Vagina (tissue), 2 donors: Measurements from ENCODE around the gene SLC4A1. TPM values are rescaled to one million over a fixed set of nuclear protein-coding genes. Genes with fewer than 3 reads are reported as not detected.

Source experiments
- DNase-seq, 2 donors: peaks; one replicate each; pipeline ENCODE4 v3.0.0-alpha.2; 2017; ENCODE audit errors: extremely low spot score in 2 of 2
- H3K27ac ChIP-seq: fragments of 200-600 bp; sonication (generic); one replicate; pipeline ENCODE4 v1.5.1; 2019
- H3K27me3 ChIP-seq: fragments of 200-600 bp; sonication (generic); one replicate; pipeline ENCODE4 v1.5.1; 2019
- H3K36me3 ChIP-seq, 2 donors: fragments of 200-600 bp; sonication (generic); one replicate each; pipeline ENCODE4 v1.5.1; 2017 to 2019
- H3K4me1 ChIP-seq: fragments of 200-600 bp; sonication (generic); one replicate; pipeline ENCODE4 v1.5.1; 2019
- H3K4me3 ChIP-seq, 2 donors: fragments of 200-600 bp; sonication (generic); 1 replicate in 1 of 2; 2 replicates in 1 of 2; pipeline ENCODE4 v1.5.1; 2016 to 2019
- H3K9me3 ChIP-seq: fragments of 200-600 bp; sonication (generic); one replicate; pipeline ENCODE4 v1.5.1; 2019
- POLR2A ChIP-seq, 2 donors: fragments of 450-650 bp; IDR thresholded peaks; one replicate each; pipeline ENCODE4 v1.6.1; 2017; ENCODE audit warnings: antibody characterized with exemption in 2 of 2, mild to moderate bottlenecking in 2 of 2, moderate library complexity in 2 of 2
- POLR2AphosphoS5 ChIP-seq, 2 donors: sonication (generic); formaldehyde crosslinking; IDR thresholded peaks; one replicate each; pipeline ENCODE4 v1.9.0; 2017; ENCODE audit warnings: antibody characterized with exemption in 2 of 2, mild to moderate bottlenecking in 2 of 2, low read depth in 1 of 2; ENCODE audit not compliant: insufficient read depth in 1 of 2
- intact Hi-C: fragments of 100-400 bp; cut with DNase I; formaldehyde crosslinking; loops from one replicate; pipeline ENCODE4 v1.15.1; 2023
- total RNA-seq: library from RNA; depleted of rRNA; stranded (reverse); fragments of >200 nt; gene quantifications from one replicate; pipeline ENCODE4 v1.2.3, GENCODE V29; 2016
- TF ChIP-seq, protein P1 (sequence below), 3 experiments: fragments of 450-650 bp in 2 of 3; fragments of 200-600 bp in 1 of 3; sonication (generic) in 1 of 3; IDR thresholded peaks; one replicate each; pipeline ENCODE4 v1.5.1; 2017 to 2019; ENCODE audit warnings: antibody characterized with exemption in 3 of 3, mild to moderate bottlenecking in 2 of 3, moderate library complexity in 2 of 3

SLC4A1 gene
- total RNA-seq, 1 donor from 2014 or later, result not detected

DNA sequence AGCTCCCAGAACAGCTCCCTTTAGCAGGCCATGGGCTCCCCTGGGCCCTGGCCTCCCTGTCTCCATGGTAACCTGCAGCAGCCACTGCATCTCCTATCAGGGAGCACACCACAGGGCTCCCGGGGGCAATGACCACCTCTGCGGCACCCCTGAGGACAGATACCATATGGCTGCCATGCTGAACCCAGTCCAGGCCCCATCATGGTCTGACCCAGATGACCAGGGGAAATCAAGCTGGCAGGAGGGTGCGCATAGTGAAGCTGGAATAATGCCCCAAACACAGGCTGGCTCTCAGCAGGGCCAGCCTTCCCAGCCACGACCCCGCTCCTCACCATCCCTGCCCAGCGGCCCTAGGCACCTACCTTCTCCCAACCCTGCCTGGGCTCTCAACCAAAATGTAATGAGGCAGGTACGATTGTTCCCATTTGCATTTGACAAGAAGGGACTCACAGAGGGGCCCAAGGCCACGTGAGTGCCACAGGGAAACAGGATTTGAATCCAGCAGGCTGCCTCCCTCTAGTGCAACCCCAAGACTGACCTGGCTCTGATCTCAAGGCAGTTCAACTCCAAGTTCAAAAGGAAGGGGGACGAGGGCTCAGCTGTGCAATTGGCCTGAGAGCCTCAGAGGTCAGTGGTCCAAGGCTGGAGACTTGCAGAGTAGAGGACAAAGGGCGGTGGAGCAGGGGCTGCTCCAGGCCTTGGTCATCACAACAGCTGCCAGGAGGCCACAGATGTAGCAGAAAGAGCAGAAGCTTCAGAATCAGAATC, 42.9 kb upstream of the SLC4A1 start:
- TF ChIP-seq, protein P1, sequence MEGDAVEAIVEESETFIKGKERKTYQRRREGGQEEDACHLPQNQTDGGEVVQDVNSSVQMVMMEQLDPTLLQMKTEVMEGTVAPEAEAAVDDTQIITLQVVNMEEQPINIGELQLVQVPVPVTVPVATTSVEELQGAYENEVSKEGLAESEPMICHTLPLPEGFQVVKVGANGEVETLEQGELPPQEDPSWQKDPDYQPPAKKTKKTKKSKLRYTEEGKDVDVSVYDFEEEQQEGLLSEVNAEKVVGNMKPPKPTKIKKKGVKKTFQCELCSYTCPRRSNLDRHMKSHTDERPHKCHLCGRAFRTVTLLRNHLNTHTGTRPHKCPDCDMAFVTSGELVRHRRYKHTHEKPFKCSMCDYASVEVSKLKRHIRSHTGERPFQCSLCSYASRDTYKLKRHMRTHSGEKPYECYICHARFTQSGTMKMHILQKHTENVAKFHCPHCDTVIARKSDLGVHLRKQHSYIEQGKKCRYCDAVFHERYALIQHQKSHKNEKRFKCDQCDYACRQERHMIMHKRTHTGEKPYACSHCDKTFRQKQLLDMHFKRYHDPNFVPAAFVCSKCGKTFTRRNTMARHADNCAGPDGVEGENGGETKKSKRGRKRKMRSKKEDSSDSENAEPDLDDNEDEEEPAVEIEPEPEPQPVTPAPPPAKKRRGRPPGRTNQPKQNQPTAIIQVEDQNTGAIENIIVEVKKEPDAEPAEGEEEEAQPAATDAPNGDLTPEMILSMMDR (IDR thresholded peaks at IDR 0.05), result no peak
- no peak for TF ChIP-seq POLR2A (IDR thresholded peaks at IDR 0.05)
- TF ChIP-seq POLR2AphosphoS5 (IDR thresholded peaks at IDR 0.05; ENCODE audit: insufficient read depth in 1 of 2, low read depth in 1 of 2), result no peak
- Histone ChIP-seq H3K4me1 (peaks cover 28% of the 10 kb centered on the region), H3K27ac (no peak overlapping the region), H3K4me3 (no peak overlapping the region), H3K9me3 (no peaks in the 10 kb centered on the region), H3K27me3 (peaks cover 6% of the 10 kb centered on the region), H3K36me3 (no peaks in the 10 kb centered on the region)
- intact Hi-C loops, result no loop called here
- DNase-seq, result no peak

DNA sequence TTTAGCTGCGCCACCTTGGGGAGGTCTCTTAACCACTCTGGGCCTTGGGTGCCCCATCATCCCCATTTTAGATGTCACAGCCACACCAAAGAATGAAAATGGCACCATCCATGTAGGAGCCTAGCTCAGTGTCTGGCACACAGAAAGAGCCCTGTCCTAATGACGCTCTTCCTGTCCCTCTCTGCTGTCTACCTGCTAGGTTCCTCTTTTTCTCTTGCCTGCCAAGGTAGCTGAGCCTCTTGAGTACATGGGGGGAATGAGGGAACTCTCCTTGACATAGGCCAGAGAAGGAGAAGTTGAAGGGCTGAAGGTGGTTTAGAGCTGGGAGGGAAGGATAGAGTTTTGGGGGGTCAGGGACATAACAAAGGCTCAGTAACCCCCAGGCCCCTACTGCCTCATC, 42.3 kb upstream of the SLC4A1 start:
- peaks cover 6% of the 10 kb centered on the region for H3K27me3 ChIP-seq
- H3K36me3 ChIP-seq, result no peaks in the 10 kb centered on the region
- no peak for TF ChIP-seq POLR2A (IDR thresholded peaks at IDR 0.05)
- TF ChIP-seq, protein P1 (IDR thresholded peaks at IDR 0.05), result no peak
- TF ChIP-seq POLR2AphosphoS5 (IDR thresholded peaks at IDR 0.05; ENCODE audit: insufficient read depth in 1 of 2, low read depth in 1 of 2), result no peak
- no peaks in the 10 kb centered on the region for H3K9me3 ChIP-seq
- intact Hi-C loops, result no loop called here
- no peak overlapping the region for H3K27ac ChIP-seq
- DNase-seq, result no peak
- H3K4me1 ChIP-seq, result peaks cover 28% of the 10 kb centered on the region
- no peak overlapping the region for H3K4me3 ChIP-seq

DNA sequence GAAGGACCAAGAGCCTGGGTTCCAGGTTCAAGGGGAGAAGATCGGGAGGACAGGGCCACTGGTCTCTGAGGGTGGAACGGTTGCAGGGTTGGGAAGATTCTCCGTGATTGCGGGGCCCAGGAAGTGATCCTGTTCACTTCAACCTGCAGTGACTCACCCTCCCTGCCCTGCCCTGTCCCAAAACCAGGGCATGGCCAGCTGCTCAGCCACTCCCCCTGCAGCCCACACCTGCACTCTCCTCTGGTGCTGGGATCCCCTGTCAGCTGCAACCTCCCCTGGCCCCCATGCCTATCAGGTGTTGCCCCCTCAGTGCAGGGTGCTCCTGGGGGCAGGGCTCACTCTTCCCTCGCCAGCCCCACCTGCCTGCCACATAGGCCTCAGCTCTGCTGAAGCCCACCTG, 41.5 kb upstream of the SLC4A1 start:
- intact Hi-C loops, result no loop called here

DNA sequence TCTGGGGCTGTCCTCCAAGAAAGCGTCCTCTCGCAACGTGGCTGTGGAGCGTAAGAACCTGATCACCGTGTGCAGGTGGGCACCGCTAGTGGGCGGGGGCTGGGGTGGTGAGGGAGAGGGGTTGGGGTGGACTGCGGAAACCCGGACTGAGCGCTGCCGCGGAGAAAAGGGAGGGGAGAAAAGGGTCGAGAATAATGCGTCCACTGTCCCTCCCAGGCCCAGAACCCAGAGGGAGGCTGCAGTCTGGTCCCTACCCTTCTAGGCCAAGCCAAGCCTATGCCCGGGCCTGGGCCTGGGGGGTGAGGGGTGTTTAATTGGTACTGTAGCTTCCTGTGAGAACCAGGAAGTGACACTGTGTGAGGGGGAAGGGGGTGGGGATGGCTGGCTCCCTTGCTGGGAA, 40.9 kb upstream of the SLC4A1 start:
- Histone ChIP-seq H3K27ac (no peak overlapping the region), H3K27me3 (peaks cover under 1% of the 10 kb centered on the region), H3K36me3 (no peaks in the 10 kb centered on the region), H3K4me1 (peaks cover 21% of the 10 kb centered on the region), H3K4me3 (peak overlapping the region; percentile 44), H3K9me3 (no peaks in the 10 kb centered on the region)
- no peak for DNase-seq
- TF ChIP-seq, protein P1 (IDR thresholded peaks at IDR 0.05), result no peak
- TF ChIP-seq POLR2AphosphoS5 (IDR thresholded peaks at IDR 0.05; ENCODE audit: insufficient read depth in 1 of 2, low read depth in 1 of 2) (no peak), POLR2A (IDR thresholded peaks at IDR 0.05) (no peak)
- intact Hi-C loops, result no loop called here

More for the DNA sequence above, 41.5 kb upstream of the SLC4A1 start:
- no peak for DNase-seq
- Histone ChIP-seq H3K4me3 (no peak overlapping the region), H3K9me3 (no peaks in the 10 kb centered on the region), H3K36me3 (no peaks in the 10 kb centered on the region), H3K4me1 (peaks cover 22% of the 10 kb centered on the region), H3K27me3 (peaks cover 6% of the 10 kb centered on the region), H3K27ac (no peak overlapping the region)
- TF ChIP-seq POLR2AphosphoS5 (IDR thresholded peaks at IDR 0.05; ENCODE audit: insufficient read depth in 1 of 2, low read depth in 1 of 2), result no peak
- TF ChIP-seq, protein P1 (IDR thresholded peaks at IDR 0.05), result no peak
- no peak for TF ChIP-seq POLR2A (IDR thresholded peaks at IDR 0.05)

DNA sequence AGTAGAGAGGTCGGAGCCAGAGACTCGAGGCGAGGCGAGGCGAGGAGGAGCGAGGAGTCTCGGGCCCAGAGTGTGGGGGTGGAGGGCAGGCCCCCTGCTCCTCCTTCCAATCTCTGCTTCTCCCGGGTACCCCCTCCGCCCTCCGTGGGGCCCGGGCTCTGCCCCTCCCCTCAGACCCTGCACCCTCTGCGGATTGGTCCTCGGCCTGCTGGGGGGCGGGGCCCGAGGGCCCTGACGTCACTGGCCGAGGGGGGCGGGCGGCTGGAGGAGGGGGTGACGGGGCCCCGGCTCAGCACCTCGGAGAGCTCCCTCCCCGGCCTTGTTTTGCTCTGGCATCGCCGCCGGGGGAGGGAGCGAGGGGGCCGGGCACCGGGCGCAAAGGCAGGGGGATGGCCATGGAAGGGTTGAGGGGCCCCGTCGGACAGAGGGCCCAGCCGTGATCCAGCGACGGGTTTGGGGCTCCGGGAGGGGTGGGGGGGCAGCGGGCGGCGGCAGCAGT, 40.4 kb upstream of the SLC4A1 start, which contains the start of gene RUNDC3A:
TSS of gene RUNDC3A (plus strand) at position 282 of the 499 bp plus-strand sequence. CDS start 232 bp downstream, outside the sequence.
- intact Hi-C loops, result no loop called here
- DNase-seq, result no peak

More for the DNA sequence above, 40.4 kb upstream of the SLC4A1 start, which contains the start of gene RUNDC3A:
- TF ChIP-seq, protein P1 (IDR thresholded peaks at IDR 0.05), result peak in 1 of 3 experiments; percentile 22
- peak; percentile 30 to 50 for TF ChIP-seq POLR2AphosphoS5 (IDR thresholded peaks at IDR 0.05; ENCODE audit: insufficient read depth in 1 of 2, low read depth in 1 of 2)
- TF ChIP-seq POLR2A (IDR thresholded peaks at IDR 0.05), result no peak
- Histone ChIP-seq H3K27me3 (no peaks in the 10 kb centered on the region), H3K9me3 (no peaks in the 10 kb centered on the region), H3K4me3 (peak within 1 kb of the TSS; percentile 44), H3K4me1 (peaks cover 21% of the 10 kb centered on the region), H3K27ac (no peak within 1 kb of the TSS), H3K36me3 (no peaks in the 10 kb centered on the region)
